K562 (cell line): ENCODE results near the gene PDE6B.

Source experiments
- BMI1 ChIP-seq: fragments of 150-350 bp; IDR thresholded peaks from 2 replicates; pipeline ENCODE4 v1.6.1; 2014; ENCODE audit warnings: low read length
- CEBPB ChIP-seq: fragments of 450-650 bp; IDR thresholded peaks from 2 replicates; pipeline ENCODE4 v1.6.1; 2016; ENCODE audit warnings: missing genetic modification characterization, missing compliant biosample characterization
- JUNB ChIP-seq: fragments of 450-650 bp; formaldehyde crosslinking; conservative IDR thresholded peaks from 2 replicates; pipeline ENCODE4 v1.4.0; 2020; ENCODE audit warnings: mild to moderate bottlenecking
- TAF1 ChIP-seq: IDR thresholded peaks from 2 replicates; pipeline ENCODE4 v1.6.1; 2011; ENCODE audit warnings: mild to moderate bottlenecking, low read length, moderate library complexity; ENCODE audit not compliant: insufficient read depth, control insufficient read depth, severe bottlenecking; ENCODE audit errors: extremely low read depth
- ZNF121 ChIP-seq: sonication (generic); formaldehyde crosslinking; conservative IDR thresholded peaks from 2 replicates; pipeline ENCODE4 v1.8.0; 2022; ENCODE audit warnings: missing genetic modification reagents
- ZNF324 ChIP-seq: fragments of 250-450 bp; sonication (Bioruptor Pico); IDR thresholded peaks from 2 replicates; pipeline ENCODE4 v1.4.0; 2020; ENCODE audit warnings: mild to moderate bottlenecking
- TF ChIP-seq, protein P1 (sequence below): fragments of 450-650 bp; conservative IDR thresholded peaks from 2 replicates; pipeline ENCODE4 v1.6.1; 2016; ENCODE audit warnings: missing genetic modification characterization, low read depth, mild to moderate bottlenecking, control low read depth, missing compliant biosample characterization
- TF ChIP-seq, protein P2 (sequence below): fragments of 450-650 bp; formaldehyde crosslinking; IDR thresholded peaks from 2 replicates; pipeline ENCODE4 v1.4.0; 2020; ENCODE audit warnings: mild to moderate bottlenecking, moderate library complexity

DNA sequence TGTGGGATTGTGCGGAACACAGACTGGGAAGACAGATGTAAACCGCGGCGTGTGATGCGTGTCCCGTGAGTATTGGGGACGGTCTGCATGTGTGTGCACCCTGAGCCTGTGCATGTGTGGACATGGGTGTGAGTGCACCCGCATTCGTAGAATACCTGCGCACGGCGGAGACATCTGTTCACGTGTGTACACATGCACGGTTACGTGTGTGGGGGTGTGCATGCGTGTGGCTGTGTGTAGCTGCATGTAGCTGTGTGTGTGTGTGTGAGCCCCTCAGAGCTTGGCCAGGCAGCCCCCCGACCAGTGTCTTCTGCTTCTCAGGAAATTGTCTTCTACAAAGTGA is 29.1 kb downstream of the PDE6B start:
- no peak for TF ChIP-seq TAF1
- no peak for TF ChIP-seq ZNF121 (CRISPR knock-in tag)
- no peak for TF ChIP-seq CEBPB (tag)
- TF ChIP-seq BMI1, result no peak
- TF ChIP-seq ZNF324 (CRISPR knock-in tag), result no peak
- TF ChIP-seq, protein P1, sequence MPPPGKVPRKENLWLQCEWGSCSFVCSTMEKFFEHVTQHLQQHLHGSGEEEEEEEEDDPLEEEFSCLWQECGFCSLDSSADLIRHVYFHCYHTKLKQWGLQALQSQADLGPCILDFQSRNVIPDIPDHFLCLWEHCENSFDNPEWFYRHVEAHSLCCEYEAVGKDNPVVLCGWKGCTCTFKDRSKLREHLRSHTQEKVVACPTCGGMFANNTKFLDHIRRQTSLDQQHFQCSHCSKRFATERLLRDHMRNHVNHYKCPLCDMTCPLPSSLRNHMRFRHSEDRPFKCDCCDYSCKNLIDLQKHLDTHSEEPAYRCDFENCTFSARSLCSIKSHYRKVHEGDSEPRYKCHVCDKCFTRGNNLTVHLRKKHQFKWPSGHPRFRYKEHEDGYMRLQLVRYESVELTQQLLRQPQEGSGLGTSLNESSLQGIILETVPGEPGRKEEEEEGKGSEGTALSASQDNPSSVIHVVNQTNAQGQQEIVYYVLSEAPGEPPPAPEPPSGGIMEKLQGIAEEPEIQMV (tag), result no peak
- TF ChIP-seq, protein P2, sequence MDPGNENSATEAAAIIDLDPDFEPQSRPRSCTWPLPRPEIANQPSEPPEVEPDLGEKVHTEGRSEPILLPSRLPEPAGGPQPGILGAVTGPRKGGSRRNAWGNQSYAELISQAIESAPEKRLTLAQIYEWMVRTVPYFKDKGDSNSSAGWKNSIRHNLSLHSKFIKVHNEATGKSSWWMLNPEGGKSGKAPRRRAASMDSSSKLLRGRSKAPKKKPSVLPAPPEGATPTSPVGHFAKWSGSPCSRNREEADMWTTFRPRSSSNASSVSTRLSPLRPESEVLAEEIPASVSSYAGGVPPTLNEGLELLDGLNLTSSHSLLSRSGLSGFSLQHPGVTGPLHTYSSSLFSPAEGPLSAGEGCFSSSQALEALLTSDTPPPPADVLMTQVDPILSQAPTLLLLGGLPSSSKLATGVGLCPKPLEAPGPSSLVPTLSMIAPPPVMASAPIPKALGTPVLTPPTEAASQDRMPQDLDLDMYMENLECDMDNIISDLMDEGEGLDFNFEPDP (CRISPR knock-in tag), result no peak
- no peak for TF ChIP-seq JUNB
